HG03108 (cell line): Measurements from ENCODE around the gene ETFA.
A peak's percentile ranks its signal among the peaks of the same experiment; 100 is the strongest.

Experiments used
- ATAC-seq: cut with Tn5 transposase; IDR thresholded peaks from one replicate; pipeline ENCODE4 v1.9.1; 2021; ENCODE audit warnings: moderate library complexity; ENCODE audit not compliant: unreplicated experiment

The ETFA gene

DNA sequence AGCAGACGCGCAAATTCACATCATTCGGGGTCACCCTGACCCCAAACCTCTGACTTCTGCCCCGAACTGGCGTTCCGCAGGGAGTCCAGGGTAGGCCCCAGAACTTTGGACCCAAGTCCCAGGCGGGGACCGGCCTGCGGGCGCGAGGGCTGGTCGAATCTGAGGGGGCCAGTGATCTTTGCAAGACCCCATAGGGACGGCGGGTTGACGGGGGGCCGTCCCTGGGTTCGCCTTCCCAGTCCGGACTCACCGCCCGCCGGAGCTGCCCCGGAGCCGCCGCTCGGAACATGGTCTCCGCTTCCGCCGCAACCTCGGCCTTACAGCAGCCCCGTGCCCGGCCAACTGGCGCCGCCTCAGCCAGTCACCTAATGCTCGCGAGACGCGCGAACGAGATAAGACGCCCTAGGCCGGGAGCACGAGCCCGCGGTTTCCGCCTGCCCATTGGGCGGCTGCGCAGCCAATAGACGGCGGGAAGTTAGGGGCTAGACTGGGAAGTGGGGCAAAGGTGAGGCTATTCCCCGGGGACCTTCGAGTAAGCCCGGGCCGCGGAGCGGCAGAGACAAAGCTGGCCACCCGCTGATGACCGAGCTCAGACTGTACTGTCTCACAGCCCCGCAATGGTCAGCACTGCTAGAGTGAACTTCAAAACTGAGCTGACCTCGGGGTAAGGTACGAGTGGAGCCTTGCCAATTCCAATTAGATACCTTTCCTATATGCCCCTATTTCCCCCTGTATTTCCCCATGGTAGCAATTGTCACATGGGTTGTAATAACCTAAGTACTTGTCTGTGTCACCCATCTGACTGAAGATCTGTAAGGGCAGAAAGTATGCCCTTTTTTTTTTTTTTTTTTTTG is at the start of gene ETFA:
Gene ETFA (minus strand): TSS at position 370 of the 854 bp plus-strand sequence. CDS start 81 bp downstream, at position 289.
- ATAC-seq, result peak; percentile 98

DNA sequence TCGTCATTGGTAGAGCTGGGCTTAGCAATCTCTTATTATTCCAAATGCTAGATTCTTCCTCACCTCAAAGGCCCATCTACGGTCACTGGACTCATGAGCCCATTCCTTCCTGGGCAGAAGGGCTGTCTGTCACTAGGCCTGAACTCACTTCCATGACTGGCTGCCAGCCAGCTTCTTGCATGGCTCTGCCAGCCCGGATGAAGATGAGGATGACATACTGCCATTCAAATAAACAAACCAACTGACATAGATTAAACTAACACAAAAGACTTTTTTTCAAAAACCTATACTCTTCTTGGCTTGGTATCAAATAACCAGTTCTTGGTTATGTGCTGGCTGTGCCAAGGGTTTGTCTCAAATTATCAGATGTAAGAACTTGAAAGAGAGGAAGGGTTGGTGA is 49.1 kb upstream of the ETFA start:
- no peak for ATAC-seq

DNA sequence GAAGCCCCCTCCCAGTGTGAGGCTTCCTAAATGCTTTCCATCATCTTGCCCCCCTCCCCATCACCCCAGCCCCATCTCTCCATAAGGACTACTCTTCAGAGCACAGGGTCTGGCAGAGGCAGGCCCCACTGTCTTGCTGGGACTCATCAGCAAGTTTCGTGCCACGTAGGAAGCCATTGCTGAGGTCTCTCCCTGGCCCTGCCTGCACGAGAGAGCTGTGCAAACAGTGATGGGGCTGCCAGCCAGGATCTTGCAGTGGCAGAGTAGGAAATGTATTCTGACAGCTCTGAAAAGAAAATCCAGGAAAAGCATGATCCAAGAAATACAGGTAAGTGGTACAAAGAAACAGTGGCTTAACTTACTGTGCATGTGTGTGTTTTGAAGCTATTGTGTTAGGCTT is 47.9 kb upstream of the ETFA start:
- ATAC-seq, result no peak

DNA sequence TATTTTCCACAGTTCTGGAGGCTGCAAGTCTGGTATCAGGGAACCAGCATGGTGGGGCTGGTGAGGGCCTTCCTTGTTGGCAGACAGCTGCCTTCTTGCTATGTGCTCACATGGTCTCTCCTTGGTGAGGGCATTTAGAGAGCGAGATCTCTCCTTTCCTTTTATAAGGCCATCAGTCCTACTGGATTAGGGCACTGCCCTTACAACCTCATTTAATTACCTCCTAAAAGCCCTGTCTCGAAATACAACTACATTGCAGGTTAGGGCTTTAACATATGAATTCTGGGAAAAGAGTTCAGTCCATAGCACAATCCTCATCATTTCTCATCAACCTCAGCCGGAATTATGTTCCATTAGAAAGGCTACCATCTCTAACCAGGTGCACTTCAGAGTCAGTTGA is 47.2 kb upstream of the ETFA start:
- no peak for ATAC-seq

DNA sequence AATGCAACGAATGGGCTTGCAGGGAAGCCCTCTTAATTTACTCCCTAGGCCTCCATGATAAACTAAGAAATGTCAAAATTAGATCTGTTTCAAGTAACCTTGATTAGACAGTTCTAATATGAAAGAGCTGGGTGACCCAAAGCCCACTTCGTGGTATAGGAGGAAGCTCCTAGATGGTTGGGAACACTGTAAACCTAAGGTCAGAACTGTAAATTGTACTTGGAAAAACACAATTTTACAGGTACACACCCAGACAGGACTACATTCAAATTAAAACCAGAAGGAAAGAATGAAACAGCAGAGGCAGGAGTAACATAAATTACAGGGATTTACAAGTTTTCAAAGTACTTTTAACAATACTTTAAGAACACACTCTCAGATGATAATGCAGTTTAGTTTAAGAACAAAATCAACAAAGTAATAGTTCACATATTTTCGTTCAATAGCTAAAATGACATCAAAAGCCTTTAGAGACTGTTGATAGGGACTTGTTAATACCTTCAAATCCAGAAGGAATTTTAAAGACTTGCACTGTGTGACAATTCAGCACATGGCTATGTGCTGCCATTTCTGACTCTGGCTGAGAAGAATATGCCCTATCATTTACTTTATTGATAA is 43.7 kb upstream of the ETFA start:
- no peak for ATAC-seq

DNA sequence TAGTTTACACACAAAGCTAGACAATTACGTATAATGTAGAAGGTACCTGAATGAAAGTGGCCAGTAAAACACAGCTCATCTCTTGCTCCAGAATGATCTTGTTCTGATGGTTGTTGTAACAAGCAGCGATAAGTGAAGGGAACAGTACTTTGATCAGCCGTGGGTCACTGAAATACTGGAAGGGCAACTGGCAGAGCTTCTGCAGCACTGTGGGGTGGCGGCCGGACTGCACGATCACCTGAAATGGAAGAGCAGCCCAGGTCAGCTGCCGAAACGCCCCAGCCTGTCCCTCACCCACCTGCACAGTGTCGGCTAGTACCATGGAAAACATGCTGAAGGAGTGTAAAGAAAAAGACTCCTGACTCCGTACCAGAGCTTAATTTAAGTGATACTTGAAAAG is 42.6 kb upstream of the ETFA start:
- no peak for ATAC-seq

DNA sequence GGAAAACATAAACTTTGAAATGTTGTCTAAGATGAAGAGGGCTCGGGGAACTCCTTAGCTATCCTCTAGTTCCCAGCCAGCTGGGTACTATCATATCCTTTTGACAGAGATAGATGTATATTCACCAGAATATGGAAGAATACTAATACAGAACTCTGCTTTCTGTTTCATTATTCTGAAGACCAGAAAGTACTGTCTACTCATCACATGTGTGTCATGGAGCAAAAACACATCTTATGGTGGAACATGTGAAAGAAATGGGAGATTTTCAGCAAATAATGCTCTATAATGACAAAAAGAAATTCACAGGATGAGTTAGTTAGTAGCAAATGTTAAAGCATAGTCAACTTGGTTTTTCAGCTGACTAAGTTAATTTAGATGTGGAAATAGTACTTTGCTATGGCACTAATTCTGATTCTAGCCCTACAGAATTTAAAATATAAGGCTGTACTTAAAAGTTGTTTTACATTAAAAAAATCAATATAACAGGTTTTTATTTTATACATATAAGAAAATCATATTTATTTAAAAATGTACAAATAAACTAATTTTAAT is 41.8 kb upstream of the ETFA start:
- no peak for ATAC-seq

DNA sequence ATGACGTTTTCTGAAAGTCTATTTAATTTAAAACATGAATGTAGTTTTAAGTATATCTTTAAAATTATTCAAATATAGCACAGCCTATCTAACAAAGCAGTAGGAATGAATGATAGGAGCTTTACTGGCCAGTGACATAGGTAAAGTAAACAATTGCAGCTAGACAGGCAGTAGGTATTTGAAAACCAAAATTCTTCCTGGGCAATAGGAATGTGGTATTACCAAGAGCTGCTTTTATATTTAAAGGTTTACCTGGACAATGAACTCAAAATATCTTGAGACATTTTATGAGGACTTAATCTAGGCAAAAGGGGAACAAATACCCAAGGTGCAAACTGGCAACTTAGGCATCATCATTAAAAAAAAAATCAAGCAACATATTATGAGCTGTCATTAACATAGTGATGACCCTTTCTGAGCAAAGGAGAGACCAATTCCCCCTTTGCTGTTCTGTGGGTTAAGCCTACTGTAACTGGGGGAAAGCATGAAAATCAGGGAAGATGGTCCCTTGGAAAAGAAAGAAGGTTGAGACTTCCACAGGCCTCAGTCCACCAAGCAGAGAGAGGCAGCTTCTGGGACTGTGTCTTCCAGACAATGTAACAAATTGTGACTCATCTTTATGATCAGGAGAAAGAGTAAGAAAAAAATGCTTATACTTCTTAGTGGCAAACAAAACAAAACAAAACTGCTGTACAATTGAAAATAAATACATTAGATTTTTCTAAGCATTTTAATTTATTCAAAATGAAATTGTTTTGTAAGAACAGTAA is 38.2 kb upstream of the ETFA start:
- no peak for ATAC-seq

DNA sequence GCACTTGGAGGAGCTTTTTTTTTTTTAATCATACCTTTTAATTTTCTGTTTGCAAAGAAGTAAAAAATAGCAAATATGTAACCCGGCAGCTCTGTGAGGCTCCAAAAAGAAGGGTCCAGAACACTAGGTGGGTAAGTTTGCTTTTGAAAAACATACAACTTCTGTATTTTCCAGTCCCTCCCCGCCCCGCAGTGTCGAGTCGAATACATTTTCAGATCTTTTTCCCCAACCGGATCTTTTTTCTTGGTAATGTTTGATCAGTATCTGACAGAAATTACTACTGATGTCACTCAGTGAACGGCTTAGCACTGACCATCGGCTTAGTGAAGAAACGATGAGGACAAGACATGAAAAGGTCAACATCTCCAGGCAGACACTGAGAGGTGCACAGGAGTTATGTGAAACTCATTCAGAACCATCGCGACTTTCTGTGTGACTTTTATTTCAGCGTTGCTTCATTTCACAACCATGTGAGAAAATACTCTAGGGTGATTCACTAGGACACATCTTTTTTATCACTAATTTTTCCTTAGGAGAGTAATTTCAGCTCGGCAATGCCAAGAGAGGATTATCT is 36.3 kb upstream of the ETFA start:
- ATAC-seq, result no peak

DNA sequence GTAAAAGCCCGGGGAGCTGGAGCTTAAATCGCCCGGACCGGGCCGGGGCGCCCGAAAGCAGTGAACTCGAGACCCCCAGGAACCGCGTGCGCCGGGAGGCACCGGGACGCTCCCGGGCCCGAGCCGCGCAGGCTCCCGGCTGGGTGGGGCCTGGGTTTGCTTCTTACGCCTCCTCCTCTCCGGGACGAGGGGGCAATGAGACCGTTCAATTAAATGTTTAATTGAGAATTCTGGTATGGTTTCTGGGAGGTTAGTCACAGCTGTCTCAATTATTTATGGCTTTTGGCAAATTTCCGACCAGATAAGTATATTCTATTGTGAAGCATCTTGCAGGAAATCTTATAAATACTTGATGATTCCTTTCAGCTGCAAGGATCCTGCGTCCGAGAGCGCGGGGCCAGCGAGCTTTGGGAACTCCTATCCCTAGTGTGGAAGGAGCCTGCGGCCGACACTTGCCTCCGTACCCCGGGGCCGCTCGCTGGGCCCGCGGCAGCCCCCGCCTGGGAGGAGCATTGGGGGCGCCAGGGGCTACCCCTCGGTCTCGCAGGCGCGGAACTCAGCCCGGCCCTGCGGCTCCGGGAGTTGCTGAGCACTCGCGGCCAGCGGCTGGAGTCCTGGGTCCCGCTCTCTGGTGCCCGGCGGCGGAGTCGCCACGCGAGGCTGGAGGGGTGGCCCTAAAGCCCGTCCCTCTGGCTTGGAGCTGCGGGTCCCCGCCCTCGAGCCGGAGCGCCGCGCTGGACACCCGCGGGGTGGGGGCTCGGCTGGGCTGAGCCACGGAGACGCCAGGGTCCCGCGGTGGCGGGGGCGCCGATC is 35.6 kb upstream of the ETFA start:
- no peak for ATAC-seq

DNA sequence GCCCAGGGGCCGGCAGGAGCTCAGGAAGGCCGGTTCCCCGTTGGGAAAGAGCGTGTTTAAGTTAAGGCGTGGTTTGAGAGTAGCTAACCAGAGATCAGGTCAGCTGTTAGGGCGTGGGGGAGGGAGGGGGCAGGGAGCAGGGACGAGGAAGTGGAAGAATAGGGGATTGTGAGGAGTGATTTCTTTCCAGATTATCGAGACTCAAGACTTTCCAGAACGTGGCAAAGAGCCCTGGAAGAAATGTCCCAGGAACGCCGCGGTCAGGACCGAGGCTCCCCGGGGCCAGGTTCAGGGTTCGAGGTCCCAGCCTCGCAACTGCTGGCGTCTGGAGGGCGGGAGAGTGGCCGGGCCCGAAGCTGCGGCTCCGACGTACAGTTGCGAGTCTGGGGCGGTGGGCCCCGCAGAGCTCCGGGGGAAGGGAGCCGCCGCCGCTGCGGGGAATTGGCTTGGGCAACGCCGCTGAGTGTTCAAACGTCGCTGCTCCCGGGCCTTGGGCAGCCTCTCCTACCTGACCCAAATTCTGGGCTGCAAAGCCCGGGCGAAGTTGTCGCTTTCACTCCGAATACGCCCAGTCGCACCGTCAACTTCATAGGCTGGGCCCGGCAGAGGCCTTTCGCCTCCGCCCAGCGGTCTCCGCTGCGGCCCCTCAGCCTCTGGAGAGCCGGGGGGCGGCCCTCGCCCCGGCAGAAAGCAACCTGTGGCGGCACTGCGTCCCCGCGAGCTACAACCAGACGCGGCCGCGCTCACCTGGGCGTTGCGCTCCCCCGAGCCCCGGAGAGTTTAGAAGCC is 34.8 kb upstream of the ETFA start:
- no peak for ATAC-seq

DNA sequence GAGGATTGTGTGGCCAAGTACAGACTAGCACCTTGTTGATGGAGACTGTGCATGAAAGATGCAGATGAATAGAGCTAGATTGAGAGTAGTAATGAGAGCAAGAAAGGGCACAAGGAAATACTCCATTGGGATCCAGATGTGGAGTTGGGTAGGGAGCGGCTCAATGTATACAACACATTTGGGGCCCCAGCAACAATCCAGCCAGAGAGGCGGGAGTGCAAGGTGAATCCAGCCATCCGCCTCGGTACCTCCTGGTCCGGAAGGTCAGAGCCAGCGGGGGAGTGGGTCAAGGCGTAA is 34.3 kb upstream of the ETFA start:
- ATAC-seq, result no peak

DNA sequence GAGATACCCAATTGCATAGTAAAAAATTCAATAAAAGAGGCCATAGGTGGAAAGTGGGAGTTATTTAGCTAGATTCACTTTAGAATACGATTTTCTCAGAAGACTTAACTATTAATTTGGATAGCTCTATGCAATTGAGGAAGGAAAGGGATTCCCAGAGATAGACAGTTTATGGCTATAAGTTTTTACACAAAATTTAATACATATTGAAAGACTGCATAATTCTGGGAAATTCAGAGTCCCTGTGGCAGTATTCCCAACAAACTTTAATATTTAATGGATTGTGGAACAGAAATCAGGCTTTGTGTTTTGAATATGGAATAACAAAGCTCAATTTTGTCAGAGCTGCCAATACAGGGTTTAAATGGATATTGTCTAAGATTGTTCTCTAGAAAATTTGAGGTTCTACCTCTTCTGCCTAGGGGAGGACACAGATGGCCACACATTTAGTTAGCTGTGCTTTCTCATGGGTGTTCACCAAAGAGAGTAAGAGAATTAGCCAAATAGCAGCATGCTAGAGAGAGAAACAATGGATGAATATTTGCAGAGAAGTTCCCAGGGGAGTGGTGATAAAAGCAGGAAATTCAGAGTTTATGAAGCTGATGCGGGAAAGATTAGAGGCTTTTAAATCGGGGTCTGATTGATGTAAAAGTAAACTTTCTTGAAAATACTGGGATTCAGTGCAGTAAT is 33.8 kb upstream of the ETFA start:
- no peak for ATAC-seq

DNA sequence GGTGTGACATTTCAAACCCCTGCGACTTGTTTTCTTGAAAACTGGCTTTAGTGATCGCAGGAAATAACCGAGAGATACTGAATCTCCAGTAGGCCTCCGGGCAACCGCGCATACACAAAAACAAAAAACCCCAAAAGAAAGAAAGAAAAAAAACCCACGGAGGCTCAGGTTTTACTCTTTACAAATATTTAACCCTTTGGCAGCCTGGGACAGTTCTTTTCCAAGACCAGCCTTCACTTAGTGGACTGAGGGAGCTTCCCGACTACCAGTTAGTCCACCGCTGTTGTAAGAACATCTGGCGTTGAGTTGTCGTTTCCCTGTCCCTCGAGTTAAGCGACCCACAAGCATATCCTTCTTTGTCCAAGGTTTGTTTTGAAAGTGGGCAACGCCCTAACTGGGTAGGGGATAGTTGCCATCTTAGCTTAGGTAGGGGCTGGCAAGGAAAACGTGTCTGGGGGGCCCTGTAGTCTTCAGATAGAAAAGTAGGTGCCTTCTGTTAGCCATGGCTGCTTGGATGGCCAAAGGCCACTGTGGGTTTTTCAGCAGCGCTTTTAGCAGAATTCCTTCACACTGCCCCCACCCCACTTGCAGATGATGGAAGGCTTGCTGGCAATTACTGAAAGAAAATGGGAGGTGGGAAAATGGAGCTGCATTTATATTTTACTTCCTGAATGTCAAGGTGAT is 32.2 kb upstream of the ETFA start:
- ATAC-seq, result no peak

DNA sequence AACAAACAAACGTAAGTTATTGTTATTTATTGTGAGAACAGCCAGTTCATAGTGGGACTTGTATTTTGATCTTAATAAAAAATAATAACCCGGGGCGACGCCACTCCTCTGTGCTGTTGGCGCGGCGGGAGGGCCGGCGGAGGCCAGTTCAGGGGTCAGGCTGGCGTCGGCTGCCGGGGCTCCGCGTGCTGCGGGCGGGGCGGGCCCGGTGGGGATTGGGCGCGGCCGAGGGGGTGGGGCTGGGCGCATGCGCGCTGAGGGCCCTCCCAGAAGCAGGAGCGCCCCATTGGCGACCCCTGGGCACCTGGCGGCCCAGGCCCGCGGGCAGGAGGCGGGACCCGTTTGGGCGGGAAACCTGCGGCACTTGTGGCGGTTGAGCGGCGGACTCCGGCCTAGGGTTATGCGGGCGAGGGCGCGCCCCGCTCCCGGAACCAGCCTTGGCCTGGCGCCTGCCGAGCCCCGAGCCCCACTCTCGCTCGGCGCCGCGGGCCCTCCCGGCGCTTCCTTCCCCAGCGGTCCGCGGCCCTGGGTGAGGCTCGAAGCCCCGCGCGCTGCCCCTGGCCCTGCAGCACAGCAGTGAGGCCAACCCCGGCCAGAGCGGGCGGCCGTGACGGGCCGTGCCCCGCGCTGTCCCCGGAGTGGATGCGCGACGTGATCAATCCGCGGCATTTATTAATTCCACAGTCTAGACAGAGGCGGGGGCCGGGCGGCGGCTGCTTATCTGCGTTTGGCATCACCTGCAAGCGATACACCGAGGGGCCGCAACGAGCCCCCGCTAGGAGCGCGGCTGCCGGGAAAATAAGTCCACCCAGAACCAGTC is 31.3 kb upstream of the ETFA start:
- no peak for ATAC-seq

DNA sequence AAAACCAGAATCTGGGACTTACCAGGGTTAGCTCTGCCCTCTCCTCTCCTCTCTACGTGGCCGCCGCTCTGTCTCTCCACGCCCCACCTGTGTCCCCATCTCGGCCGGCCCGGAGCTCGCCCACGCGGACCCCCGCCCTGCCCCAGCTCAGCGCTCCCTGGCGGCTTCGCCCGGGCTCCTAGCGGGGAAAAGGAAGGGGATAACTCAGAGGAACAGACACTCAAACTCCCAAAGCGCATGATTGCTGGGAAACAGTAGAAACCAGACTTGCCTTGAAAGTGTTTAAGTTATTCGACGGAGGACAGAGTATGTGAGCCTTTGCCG is 30.8 kb upstream of the ETFA start:
- no peak for ATAC-seq

DNA sequence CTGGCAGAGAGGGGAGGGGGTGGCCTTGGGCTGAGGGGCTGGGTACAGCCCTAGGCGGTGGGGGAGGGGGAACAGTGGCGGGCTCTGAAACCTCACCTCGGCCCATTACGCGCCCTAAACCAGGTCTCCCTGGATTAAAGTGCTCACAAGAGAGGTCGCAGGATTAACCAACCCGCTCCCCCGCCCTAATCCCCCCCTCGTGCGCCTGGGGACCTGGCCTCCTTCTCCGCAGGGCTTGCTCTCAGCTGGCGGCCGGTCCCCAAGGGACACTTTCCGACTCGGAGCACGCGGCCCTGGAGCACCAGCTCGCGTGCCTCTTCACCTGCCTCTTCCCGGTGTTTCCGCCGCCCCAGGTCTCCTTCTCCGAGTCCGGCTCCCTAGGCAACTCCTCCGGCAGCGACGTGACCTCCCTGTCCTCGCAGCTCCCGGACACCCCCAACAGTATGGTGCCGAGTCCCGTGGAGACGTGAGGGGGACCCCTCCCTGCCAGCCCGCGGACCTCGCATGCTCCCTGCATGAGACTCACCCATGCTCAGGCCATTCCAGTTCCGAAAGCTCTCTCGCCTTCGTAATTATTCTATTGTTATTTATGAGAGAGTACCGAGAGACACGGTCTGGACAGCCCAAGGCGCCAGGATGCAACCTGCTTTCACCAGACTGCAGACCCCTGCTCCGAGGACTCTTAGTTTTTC is 30.2 kb upstream of the ETFA start:
- no peak for ATAC-seq
